Progenitor cell of endocrine pancreas (in vitro differentiated cells): ENCODE results near the gene NRG2. TPM values are rescaled to one million over a fixed set of nuclear protein-coding genes. Genes with fewer than 3 reads are reported as not detected.

Source experiments
- DNase-seq: peaks from one replicate; pipeline ENCODE4 v3.0.0; 2021; ENCODE audit warnings: low spot score; ENCODE audit not compliant: unreplicated experiment
- H3K27ac Mint-ChIP-seq: 2 replicates; pipeline ENCODE4 v1.8.0; 2021; ENCODE audit warnings: mild to moderate bottlenecking, moderate library complexity, mixed read lengths
- H3K27me3 Mint-ChIP-seq: 2 replicates; pipeline ENCODE4 v1.8.0; 2021; ENCODE audit warnings: mixed read lengths
- H3K36me3 Mint-ChIP-seq: 2 replicates; pipeline ENCODE4 v1.8.0; 2022; ENCODE audit warnings: mixed read lengths; ENCODE audit not compliant: insufficient read depth
- H3K4me1 Mint-ChIP-seq: 2 replicates; pipeline ENCODE4 v1.8.0; 2021; ENCODE audit warnings: low read depth, mixed read lengths
- H3K4me3 Mint-ChIP-seq: 2 replicates; pipeline ENCODE4 v1.8.0; 2021; ENCODE audit warnings: low read depth, mild to moderate bottlenecking, moderate library complexity, mixed read lengths
- H3K9me3 Mint-ChIP-seq: 2 replicates; pipeline ENCODE4 v1.8.0; 2021; ENCODE audit warnings: low read depth, mixed read lengths
- total RNA-seq: library from RNA; stranded (reverse); gene quantifications from 2 replicates; pipeline ENCODE4 v1.2.1, GENCODE V29; 2021
- TF ChIP-seq, protein P1 (sequence below): fragments of 200-600 bp; sonication (generic); IDR thresholded peaks from one replicate; pipeline ENCODE4 v1.5.0; 2021; ENCODE audit warnings: antibody characterized with exemption, mild to moderate bottlenecking; ENCODE audit not compliant: unreplicated experiment

NRG2 gene
- total RNA-seq, 1 donor from 2014 or later: 5.5 TPM

- Mint-ChIP-seq H3K36me3 (no peaks in the 10 kb centered on the region), H3K4me3 (no peak overlapping the region), H3K27me3 (peaks cover 8% of the 10 kb centered on the region), H3K27ac (no peak overlapping the region), H3K4me1 (no peaks in the 10 kb centered on the region), H3K9me3 (peaks cover under 1% of the 10 kb centered on the region)
- no peak for DNase-seq
- TF ChIP-seq, protein P1, sequence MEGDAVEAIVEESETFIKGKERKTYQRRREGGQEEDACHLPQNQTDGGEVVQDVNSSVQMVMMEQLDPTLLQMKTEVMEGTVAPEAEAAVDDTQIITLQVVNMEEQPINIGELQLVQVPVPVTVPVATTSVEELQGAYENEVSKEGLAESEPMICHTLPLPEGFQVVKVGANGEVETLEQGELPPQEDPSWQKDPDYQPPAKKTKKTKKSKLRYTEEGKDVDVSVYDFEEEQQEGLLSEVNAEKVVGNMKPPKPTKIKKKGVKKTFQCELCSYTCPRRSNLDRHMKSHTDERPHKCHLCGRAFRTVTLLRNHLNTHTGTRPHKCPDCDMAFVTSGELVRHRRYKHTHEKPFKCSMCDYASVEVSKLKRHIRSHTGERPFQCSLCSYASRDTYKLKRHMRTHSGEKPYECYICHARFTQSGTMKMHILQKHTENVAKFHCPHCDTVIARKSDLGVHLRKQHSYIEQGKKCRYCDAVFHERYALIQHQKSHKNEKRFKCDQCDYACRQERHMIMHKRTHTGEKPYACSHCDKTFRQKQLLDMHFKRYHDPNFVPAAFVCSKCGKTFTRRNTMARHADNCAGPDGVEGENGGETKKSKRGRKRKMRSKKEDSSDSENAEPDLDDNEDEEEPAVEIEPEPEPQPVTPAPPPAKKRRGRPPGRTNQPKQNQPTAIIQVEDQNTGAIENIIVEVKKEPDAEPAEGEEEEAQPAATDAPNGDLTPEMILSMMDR: no peak
Measured at GRCh38 chr5:139911425-139912120, 131.5 kb downstream of the NRG2 start.

- H3K4me1 Mint-ChIP-seq: no peaks in the 10 kb centered on the region
- H3K27ac Mint-ChIP-seq: no peak overlapping the region
- TF ChIP-seq, protein P1: no peak
- no peak for DNase-seq
- H3K9me3 Mint-ChIP-seq: no peaks in the 10 kb centered on the region
- peaks cover 7% of the 10 kb centered on the region for H3K27me3 Mint-ChIP-seq
- H3K4me3 Mint-ChIP-seq: no peak overlapping the region
- H3K36me3 Mint-ChIP-seq: no peaks in the 10 kb centered on the region
Measured at GRCh38 chr5:139910901-139911300, 132.2 kb downstream of the NRG2 start.

DNA sequence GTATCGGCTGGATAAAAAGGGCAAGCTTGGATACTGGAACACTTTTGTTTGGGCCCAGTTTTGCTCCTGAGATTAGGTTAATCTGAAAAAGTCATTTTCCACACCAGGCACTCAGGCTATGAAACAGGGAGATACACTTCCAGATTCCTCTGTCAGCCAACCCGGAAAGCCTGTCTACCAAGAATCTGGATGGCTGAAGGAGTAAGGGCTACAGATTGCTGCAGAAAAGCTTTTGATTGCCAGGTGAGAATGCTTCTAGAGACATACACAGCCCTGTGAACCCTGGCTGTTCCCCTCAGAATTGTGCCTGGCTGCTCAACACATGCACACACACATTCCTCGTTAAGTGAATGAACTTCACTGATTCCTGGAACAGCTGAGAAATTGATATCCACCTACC lies 133.1 kb downstream of the NRG2 start:
- Mint-ChIP-seq H3K27me3 (peaks cover 8% of the 10 kb centered on the region), H3K4me1 (peaks cover 3% of the 10 kb centered on the region), H3K27ac (no peak overlapping the region), H3K4me3 (no peak overlapping the region), H3K9me3 (no peaks in the 10 kb centered on the region), H3K36me3 (no peaks in the 10 kb centered on the region)
- TF ChIP-seq, protein P1: no peak
- DNase-seq: no peak

DNA sequence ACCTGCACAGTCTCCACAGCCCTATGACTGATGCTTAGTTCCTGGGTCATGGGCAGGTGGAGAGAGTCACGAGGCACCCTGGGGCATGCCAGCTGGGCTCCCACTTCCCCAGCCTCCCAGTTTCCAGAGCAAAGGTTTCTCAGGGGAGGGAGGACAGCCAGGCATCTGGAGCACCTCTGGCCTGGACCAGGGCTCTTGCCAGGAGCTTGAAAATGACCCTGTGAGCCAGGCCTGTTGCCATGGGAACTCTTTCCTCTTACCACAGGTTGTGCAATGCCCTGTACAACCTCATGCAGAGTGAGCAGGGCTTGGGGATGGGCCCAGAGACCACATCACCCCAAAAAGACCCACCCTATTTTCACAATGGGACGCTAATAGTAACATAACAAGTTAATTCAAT lies 134.3 kb downstream of the NRG2 start:
- Mint-ChIP-seq H3K27ac (no peak overlapping the region), H3K27me3 (peaks cover 9% of the 10 kb centered on the region), H3K9me3 (no peaks in the 10 kb centered on the region), H3K4me1 (peaks cover 3% of the 10 kb centered on the region), H3K36me3 (no peaks in the 10 kb centered on the region), H3K4me3 (no peak overlapping the region)
- TF ChIP-seq, protein P1: no peak
- no peak for DNase-seq

- no peak overlapping the region for H3K27ac Mint-ChIP-seq
- H3K4me3 Mint-ChIP-seq: no peak overlapping the region
- peaks cover 30% of the 10 kb centered on the region for H3K27me3 Mint-ChIP-seq
- DNase-seq: no peak
- TF ChIP-seq, protein P1: no peak
- no peaks in the 10 kb centered on the region for H3K36me3 Mint-ChIP-seq
- H3K4me1 Mint-ChIP-seq: peaks cover 3% of the 10 kb centered on the region
- no peaks in the 10 kb centered on the region for H3K9me3 Mint-ChIP-seq
Measured at GRCh38 chr5:139906661-139907060, 136.4 kb downstream of the NRG2 start.
